Colonic mucosa (tissue), 4 donors: Measurements from ENCODE around the gene TMEM127. TPM values are rescaled to one million over a fixed set of nuclear protein-coding genes. Genes with fewer than 3 reads are reported as not detected.

Experiments
- DNase-seq: peaks from one replicate; pipeline ENCODE4 v3.0.0-alpha.2; 2020
- H3K27ac ChIP-seq: fragments of 200-600 bp; one replicate; pipeline ENCODE4 v1.8.0; 2021
- H3K27me3 ChIP-seq: fragments of 200-600 bp; one replicate; pipeline ENCODE4 v1.8.0; 2021
- H3K36me3 ChIP-seq: fragments of 200-600 bp; one replicate; pipeline ENCODE4 v1.8.0; 2021
- H3K4me1 ChIP-seq: fragments of 200-600 bp; one replicate; pipeline ENCODE4 v1.8.0; 2021; ENCODE audit warnings: mild to moderate bottlenecking
- H3K4me3 ChIP-seq: fragments of 200-600 bp; one replicate; pipeline ENCODE4 v1.8.0; 2021
- H3K9ac ChIP-seq, 2 donors: one replicate each; pipeline ENCODE4 v1.7.0; 2013; ENCODE audit warnings: control low read depth in 2 of 2, low read depth in 2 of 2, low read length in 2 of 2
- H3K9me3 ChIP-seq: fragments of 200-600 bp; one replicate; pipeline ENCODE4 v1.8.0; 2021
- CTCF ChIP-seq: fragments of 200-600 bp; IDR thresholded peaks from one replicate; pipeline ENCODE4 v1.8.0; 2022; ENCODE audit warnings: antibody characterized with exemption, mild to moderate bottlenecking
- intact Hi-C: fragments of 100-400 bp; cut with DNase I; formaldehyde crosslinking; loops from one replicate; pipeline ENCODE4 v1.14.1; 2022
- total RNA-seq, 2 donors: library from RNA; stranded (reverse); fragmentation: NEBNext Ultra II Directional in 1 of 2; extraction: Animal tissue kit (Norgen Biotek cat#: 25700) in 1 of 2; gene quantifications; one replicate each; pipeline ENCODE4 v1.2.1, GENCODE V29; 2021
- donor health status: healthy.
- donor health status: DM: no; HTN: no; CAD: no.
- donor health status: DM: no; HTN: no; CAD: no.

The TMEM127 gene
- total RNA-seq, 2 donors from 2014 or later, result 61.9 to 81.1 TPM

GRCh38 chr2:96203130-96204028 lies 62.4 kb downstream of the TMEM127 start:
- no peaks in the 10 kb centered on the region for H3K27me3 ChIP-seq
- no peak for DNase-seq
- peak overlapping the region; percentile 41 for H3K27ac ChIP-seq
- no peaks in the 10 kb centered on the region for H3K36me3 ChIP-seq
- TF ChIP-seq CTCF, result no peak
- intact Hi-C loops, result loop anchor here (5.0 kb wide), 1 partner anchor 54 kb away; no protein-coding TSS in a partner anchor
- no peak overlapping the region for H3K9ac ChIP-seq
- no peak overlapping the region for H3K4me3 ChIP-seq
- peaks cover 11% of the 10 kb centered on the region for H3K4me1 ChIP-seq
- H3K9me3 ChIP-seq, result no peaks in the 10 kb centered on the region

DNA sequence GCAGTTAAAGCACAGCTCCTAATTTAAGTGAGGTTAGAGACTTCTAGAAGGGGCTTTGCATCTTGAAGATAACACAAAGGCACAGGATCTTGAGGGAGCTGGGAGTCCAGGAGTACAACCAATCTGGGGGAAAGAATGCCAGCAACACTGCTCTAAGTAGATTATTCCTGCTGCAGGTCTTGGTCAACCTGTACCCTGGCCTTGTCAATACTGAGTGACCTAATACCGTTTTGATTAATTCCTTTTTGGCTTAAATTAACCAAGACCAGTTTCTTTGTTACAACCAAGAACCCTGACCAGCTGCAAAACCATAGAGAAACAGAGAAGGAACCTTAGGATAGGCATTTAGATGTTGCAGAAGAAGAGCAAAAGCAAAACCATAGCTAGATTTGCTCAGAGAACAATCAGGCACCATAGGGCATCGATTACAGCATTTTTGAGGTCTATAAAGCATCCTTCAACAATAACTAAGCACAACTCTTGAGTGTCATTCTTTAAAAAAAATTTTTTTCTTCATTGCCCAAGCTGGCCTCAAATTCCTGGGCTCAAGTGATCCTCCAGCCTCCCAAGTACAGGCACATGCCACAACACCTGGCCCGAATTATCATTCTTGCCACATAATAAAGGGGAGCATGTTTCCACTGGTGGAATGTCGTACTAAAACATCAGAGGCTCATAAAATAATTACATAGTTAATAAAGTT lies 63.5 kb downstream of the TMEM127 start:
- H3K27ac ChIP-seq, result no peak overlapping the region
- no peaks in the 10 kb centered on the region for H3K9me3 ChIP-seq
- intact Hi-C loops, result loop anchor here (5.0 kb wide), 1 partner anchor 55 kb away; no protein-coding TSS in a partner anchor
- DNase-seq, result no peak
- H3K4me1 ChIP-seq, result peaks cover 11% of the 10 kb centered on the region
- TF ChIP-seq CTCF, result no peak
- no peaks in the 10 kb centered on the region for H3K27me3 ChIP-seq
- no peak overlapping the region for H3K4me3 ChIP-seq
- H3K9ac ChIP-seq, result no peak overlapping the region
- no peaks in the 10 kb centered on the region for H3K36me3 ChIP-seq

DNA sequence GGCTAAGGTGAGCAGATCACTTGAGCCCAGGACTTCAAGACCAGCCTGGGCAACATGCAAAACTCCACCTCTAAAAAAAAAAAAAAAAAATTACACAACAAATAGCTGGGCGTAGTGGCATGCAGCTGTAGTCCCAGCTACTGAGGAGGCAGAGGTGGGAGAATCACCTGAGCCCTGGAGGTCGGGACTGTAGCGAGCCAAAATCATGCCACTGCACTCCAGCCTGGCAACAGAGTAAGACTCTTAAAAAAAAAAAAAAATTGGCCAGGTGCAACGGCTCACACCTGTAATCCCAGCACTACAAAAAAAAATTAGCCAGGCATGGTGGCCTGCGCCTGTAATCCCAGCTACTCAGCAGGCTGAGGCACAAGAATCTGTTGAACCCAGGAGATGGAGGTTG lies 64.5 kb downstream of the TMEM127 start:
- H3K27me3 ChIP-seq, result no peaks in the 10 kb centered on the region
- no peak for TF ChIP-seq CTCF
- H3K36me3 ChIP-seq, result no peaks in the 10 kb centered on the region
- H3K4me3 ChIP-seq, result no peak overlapping the region
- H3K4me1 ChIP-seq, result peaks cover 11% of the 10 kb centered on the region
- intact Hi-C loops, result loop anchor here (5.0 kb wide), 1 partner anchor 56 kb away; no protein-coding TSS in a partner anchor
- H3K9ac ChIP-seq, result no peak overlapping the region
- no peak for DNase-seq
- no peaks in the 10 kb centered on the region for H3K9me3 ChIP-seq
- no peak overlapping the region for H3K27ac ChIP-seq

- Histone ChIP-seq H3K4me1 (no peaks in the 10 kb centered on the region), H3K27ac (no peak overlapping the region), H3K9ac (no peak overlapping the region), H3K27me3 (no peaks in the 10 kb centered on the region), H3K9me3 (no peaks in the 10 kb centered on the region), H3K36me3 (peaks cover 9% of the 10 kb centered on the region), H3K4me3 (no peak overlapping the region)
- intact Hi-C loops, result no loop called here
- no peak for TF ChIP-seq CTCF
- DNase-seq, result no peak
Observed at GRCh38 chr2:96198921-96199320, 66.9 kb downstream of the TMEM127 start.

Other genes starting within 250 kb of the TMEM127 start
- gene GPAT2, start 231.1 kb downstream of the TMEM127 start, total RNA-seq, result 1 to 10 TPM; 2.4 to 6.6 TPM
- under 1 TPM; 0.54 to 0.90 TPM for gene ADRA2B, start 149.4 kb downstream of the TMEM127 start, total RNA-seq
- under 1 TPM in 1 of 2 donors, not detected in 1; 0.82 TPM for gene ASTL, start 127.5 kb downstream of the TMEM127 start, total RNA-seq
- 1 to 10 TPM; 1.6 to 5.1 TPM for gene DUSP2, start 120.6 kb downstream of the TMEM127 start, total RNA-seq
- gene STARD7, start 57.2 kb downstream of the TMEM127 start, total RNA-seq, result 100 to 1,000 TPM; 102 to 179 TPM
- gene CIAO1, start 228 bp upstream of the TMEM127 start, total RNA-seq, result 10 to 100 TPM; 56.0 to 75.5 TPM
- gene SNRNP200, start 39.5 kb upstream of the TMEM127 start, total RNA-seq, result 100 to 1,000 TPM in 1 of 2 donors, 10 to 100 TPM in 1; 90.4 to 127 TPM
- gene ITPRIPL1, start 59.3 kb upstream of the TMEM127 start, total RNA-seq, result under 1 TPM; 0.44 to 0.80 TPM
- 10 to 100 TPM in 1 of 2 donors, 1 to 10 TPM in 1; 9.1 to 40.2 TPM for gene NCAPH, start 69.8 kb upstream of the TMEM127 start, total RNA-seq
- gene NEURL3, start 239.4 kb upstream of the TMEM127 start, total RNA-seq, result 1 to 10 TPM; 2.5 to 2.6 TPM